Central memory CD8-positive, alpha-beta T cell (primary cell): ENCODE results near the gene RABL3.
A peak's percentile ranks its signal among the peaks of the same experiment; 100 is the strongest.
"Not testable (repeated sequence)": the region's sequence is repeated elsewhere in the genome, so short reads cannot be mapped to it uniquely, and the experiment has no call there.

ENCODE experiments used
- ATAC-seq: fragments of 150-1000 bp; cut with Tn5 transposase; replicated peaks from 2 replicates; pipeline ENCODE4 v1.10.0; 2022; ENCODE audit warnings: mild to moderate bottlenecking, moderate FRiP score, moderate number of reproducible peaks; ENCODE audit not compliant: poor library complexity, severe bottlenecking; ENCODE audit errors: extremely low read depth
- DNase-seq, 2 donors: peaks; one replicate each; pipeline ENCODE4 v3.0.0; 2021; ENCODE audit warnings: low spot score in 2 of 2
- H3K27ac Mint-ChIP-seq: one replicate; pipeline ENCODE4 v1.8.0; 2022; ENCODE audit warnings: low read depth, mild to moderate bottlenecking, moderate library complexity, mixed read lengths
- H3K27me3 Mint-ChIP-seq: one replicate; pipeline ENCODE4 v1.8.0; 2022; ENCODE audit warnings: mixed read lengths
- H3K36me3 Mint-ChIP-seq: one replicate; pipeline ENCODE4 v1.8.0; 2022; ENCODE audit warnings: mild to moderate bottlenecking, moderate library complexity, mixed read lengths; ENCODE audit not compliant: insufficient read depth
- H3K4me1 Mint-ChIP-seq: one replicate; pipeline ENCODE4 v1.8.0; 2022; ENCODE audit warnings: mixed read lengths
- H3K4me3 Mint-ChIP-seq: one replicate; pipeline ENCODE4 v1.8.0; 2022; ENCODE audit warnings: mild to moderate bottlenecking, moderate library complexity, mixed read lengths
- H3K9me3 Mint-ChIP-seq: one replicate; pipeline ENCODE4 v1.8.0; 2022; ENCODE audit warnings: mixed read lengths

Gene RABL3

DNA sequence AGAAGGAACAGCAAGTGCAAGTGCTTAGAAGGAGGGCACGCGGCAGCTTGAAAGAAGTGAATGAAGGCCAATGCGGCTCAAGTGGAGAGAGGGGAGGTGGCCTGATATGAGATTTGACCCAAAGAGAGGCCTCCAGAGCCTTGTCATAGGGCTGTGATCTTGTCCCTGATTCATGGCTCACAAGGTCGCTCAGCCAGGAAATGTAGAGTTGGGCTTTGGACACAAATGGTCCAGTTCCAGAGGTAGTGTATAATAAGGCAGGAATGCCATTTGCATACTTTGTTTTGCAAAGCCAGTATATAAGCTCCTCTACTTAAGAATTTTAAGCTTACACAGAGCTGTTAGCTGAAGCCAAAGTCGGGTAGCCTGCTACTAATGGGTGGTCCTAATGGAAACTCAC, 94.0 kb downstream of the RABL3 start:
- Mint-ChIP-seq H3K27me3 (no peaks in the 10 kb centered on the region), H3K4me1 (no peaks in the 10 kb centered on the region), H3K9me3 (no peaks in the 10 kb centered on the region), H3K36me3 (no peaks in the 10 kb centered on the region), H3K4me3 (no peak overlapping the region), H3K27ac (no peak overlapping the region)
- DNase-seq (no peak), ATAC-seq (no peak)

DNA sequence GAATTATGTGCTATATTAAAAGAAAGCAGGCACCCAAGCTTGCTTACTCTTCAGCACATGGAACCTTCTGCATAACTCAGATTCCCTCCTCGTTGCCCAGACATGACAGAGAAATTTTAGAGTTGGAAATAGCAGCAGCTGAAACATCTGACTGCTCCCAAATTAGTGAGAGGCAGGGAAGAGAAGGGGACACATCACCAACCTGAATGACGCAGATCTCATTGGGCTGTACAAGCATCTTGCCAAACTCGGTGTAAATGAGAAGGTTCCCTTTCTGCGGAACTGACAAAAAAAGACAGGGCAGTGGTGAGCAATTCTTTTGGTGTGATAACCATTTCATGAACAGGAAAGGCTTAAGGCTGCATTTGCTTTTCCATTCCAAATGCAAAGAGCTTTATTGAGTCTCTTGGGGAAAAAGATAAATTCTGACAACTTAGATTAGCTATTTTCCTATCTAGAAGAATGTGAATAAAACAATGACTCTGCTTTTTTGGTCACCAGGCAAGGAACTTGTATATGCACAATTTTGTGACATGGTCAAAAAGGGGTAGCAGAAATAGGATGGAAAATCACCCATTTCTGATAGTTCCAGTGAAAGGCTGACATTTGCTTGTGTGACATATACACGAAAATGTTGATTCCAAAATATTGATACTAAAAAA, 95.4 kb downstream of the RABL3 start:
- H3K4me1 Mint-ChIP-seq = no peaks in the 10 kb centered on the region
- H3K27ac Mint-ChIP-seq = no peak overlapping the region
- ATAC-seq = no peak
- no peak overlapping the region for H3K4me3 Mint-ChIP-seq
- DNase-seq = no peak
- peaks cover 8% of the 10 kb centered on the region for H3K27me3 Mint-ChIP-seq
- H3K36me3 Mint-ChIP-seq = no peaks in the 10 kb centered on the region
- H3K9me3 Mint-ChIP-seq = no peaks in the 10 kb centered on the region

DNA sequence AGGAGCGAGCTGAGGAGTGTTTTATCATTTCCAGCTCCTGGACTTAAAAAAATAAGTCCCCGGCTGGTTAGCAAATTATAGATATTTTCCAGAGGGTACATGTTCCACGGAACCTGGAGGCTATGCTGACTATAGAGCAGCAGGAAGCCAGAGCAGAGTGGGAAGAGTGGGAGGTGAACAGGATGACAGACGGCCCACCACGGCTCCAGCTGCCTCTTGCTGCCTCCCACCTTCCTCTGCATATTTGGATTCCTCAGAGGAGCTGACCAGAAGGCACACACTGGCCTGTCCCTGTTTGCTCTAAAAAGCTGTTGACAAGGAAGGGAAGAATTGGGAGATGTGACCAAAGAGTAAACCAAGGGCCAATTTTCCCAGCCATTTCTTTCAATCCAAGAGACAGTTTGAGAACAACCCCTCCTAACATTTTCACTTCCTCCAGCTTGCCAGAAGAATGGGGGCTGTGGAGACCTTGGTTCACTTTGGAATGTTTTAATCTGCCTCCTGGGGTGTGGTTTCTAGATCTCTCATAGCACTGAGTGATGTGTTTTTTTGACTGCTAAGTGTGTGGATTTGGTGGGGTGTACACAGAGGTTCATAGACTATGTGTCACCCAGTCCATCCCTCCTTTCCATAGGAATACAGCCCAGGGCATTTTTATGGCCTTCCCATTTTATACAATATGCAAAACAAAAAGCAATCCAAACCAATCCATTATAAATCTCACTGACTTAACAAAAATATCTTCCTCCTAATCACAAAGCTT, 97.1 kb downstream of the RABL3 start:
- no peak overlapping the region for H3K27ac Mint-ChIP-seq

DNA sequence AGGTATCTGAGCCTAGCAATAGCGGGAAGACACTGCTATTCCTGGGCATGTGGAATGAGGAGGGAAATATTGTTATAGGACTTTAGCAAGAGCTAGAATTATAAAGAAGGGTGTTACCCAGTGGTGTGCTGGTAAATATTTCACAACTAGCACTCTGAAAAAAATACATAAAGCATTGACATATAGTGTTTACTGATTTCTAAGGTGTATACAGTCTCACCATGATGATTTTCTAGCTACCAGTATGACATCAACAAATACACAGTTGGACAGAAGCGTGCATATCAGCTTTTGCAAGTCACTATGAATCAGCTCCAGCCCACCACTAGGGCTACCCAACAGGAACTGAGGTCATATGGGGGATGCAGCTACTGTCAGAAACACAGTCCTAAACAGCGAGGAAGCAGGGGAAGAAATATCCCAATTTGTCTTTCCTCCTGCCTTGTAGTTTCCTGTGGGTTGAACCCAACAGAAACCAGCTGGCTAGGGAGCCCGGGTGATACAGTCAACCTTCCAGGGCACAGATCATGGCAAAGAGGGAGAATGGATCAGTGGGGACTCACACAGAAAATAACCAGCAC, 99.9 kb downstream of the RABL3 start:
- Mint-ChIP-seq H3K4me1 (peaks cover 6% of the 10 kb centered on the region), H3K36me3 (no peaks in the 10 kb centered on the region), H3K9me3 (no peaks in the 10 kb centered on the region), H3K4me3 (no peak overlapping the region), H3K27ac (no peak overlapping the region), H3K27me3 (peaks cover 10% of the 10 kb centered on the region)
- DNase-seq = no peak
- ATAC-seq = peak; percentile 36

More for the DNA sequence above, 97.1 kb downstream of the RABL3 start:
- Mint-ChIP-seq H3K9me3 (no peaks in the 10 kb centered on the region), H3K27me3 (peaks cover 10% of the 10 kb centered on the region), H3K4me1 (no peaks in the 10 kb centered on the region), H3K36me3 (no peaks in the 10 kb centered on the region), H3K4me3 (no peak overlapping the region)
- ATAC-seq (no peak), DNase-seq (no peak)

DNA sequence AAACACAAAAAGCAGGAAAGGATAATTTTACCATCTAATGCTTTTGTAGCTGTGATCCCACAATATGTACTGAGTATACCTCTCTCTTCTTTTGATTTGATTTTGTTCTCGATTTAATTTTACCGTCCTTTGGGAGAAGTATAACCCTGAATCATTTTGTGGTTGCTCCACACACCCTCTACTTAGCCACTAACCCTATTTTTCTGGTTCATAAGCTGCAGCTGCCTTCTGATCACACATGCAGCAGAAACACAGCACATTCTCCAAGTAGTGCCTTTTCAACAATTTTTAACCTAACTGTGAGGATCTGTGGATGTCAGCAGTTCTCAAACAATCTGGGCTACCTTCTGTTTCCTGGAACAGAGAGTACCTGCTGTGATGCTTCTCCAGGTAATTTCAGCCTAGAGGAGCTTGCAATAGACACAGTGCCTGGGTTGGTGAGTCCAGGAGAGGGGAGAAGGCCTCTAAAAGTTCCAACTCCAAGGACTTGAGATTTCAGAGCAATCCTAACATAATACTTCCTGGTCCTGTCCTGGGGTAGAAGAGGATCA, 100.5 kb downstream of the RABL3 start:
- Mint-ChIP-seq H3K27me3 (peaks cover 10% of the 10 kb centered on the region), H3K36me3 (no peaks in the 10 kb centered on the region), H3K27ac (no peak overlapping the region), H3K4me3 (no peak overlapping the region), H3K9me3 (no peaks in the 10 kb centered on the region), H3K4me1 (peaks cover 6% of the 10 kb centered on the region)
- DNase-seq (no peak), ATAC-seq (no peak)

DNA sequence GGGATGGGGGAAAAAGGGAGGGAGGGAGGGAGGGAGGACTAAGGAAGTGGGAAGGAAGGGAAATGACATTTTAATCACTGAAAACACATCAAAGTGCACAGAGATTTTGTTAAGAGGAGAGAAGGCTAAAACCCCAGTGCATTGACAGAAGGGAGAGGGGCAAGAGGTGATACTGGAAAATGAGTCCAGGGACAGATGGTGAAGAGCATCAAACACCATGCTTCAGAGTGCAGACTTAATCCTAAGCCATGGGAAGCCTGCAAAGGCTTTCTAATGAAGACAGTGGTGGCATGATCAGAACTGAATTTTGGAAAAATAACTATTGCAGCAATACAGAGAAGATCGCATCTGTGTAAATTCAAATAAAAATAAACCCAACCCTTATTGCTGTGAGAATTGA, 102.1 kb downstream of the RABL3 start:
- H3K9me3 Mint-ChIP-seq = no peaks in the 10 kb centered on the region
- H3K27me3 Mint-ChIP-seq = peaks cover 10% of the 10 kb centered on the region
- no peak overlapping the region for H3K4me3 Mint-ChIP-seq
- DNase-seq (no peak), ATAC-seq (no peak)
- peaks cover 2% of the 10 kb centered on the region for H3K36me3 Mint-ChIP-seq
- H3K27ac Mint-ChIP-seq = no peak overlapping the region
- H3K4me1 Mint-ChIP-seq = peaks cover 6% of the 10 kb centered on the region

DNA sequence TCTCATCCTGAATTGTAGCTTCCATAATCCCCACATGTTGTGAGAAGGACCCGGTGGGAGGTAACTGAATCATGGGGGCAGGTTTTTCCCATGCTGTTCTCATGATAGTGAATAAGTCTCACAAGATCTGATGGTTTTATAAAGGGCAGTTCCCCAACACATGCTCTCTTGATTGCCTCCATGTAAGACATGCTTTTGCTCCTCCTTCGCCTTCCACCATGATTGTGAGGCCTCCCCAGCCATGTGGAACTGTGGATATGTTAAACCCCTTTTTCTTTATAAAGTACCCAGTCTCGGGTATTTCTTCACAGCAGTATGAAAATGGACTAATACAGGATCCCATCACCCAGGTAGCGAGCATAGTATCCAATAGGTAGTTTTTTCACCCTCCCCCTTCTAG, 103.5 kb downstream of the RABL3 start:
- H3K4me3 Mint-ChIP-seq, H3K9me3 Mint-ChIP-seq, H3K27me3 Mint-ChIP-seq, H3K36me3 Mint-ChIP-seq, ATAC-seq, H3K27ac Mint-ChIP-seq, DNase-seq, H3K4me1 Mint-ChIP-seq: not testable (repeated sequence)

DNA sequence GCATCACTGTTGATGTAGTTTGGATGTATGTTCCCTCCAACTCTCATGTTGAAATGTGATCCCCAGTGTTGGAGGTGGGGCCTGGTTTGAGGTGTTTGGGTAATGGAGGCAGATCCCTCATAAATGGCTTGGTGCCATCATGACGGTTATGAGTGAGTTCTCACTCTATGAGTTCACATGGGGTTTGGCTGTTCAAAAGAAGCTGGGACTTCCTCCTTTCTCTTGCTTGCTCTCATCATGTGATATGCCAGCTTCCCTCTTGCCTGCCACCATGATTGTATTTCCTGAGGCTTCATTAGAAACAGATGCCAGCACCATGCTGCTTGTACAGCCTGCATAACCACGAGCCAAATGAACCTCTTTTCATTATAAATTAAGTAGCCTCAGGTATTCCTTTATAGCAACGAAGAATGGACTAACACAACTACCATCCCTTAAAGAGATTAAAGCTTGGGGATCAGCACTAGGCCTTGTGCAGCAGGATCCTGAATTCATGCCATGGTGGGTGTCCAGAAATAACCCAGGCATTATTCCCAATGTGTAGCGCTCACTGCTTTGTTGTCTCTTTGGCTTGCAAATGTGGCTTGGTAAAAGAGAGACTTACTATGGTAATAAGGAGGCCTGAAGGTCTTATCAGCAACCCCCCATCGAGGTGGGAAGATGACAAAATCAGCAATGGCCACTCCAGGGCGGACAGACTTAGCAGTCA, 104.3 kb downstream of the RABL3 start:
- Mint-ChIP-seq H3K36me3 (peaks cover 2% of the 10 kb centered on the region), H3K27me3 (peaks cover 10% of the 10 kb centered on the region), H3K9me3 (no peaks in the 10 kb centered on the region), H3K27ac (no peak overlapping the region), H3K4me3 (no peak overlapping the region), H3K4me1 (peaks cover 6% of the 10 kb centered on the region)
- no peak for DNase-seq
- ATAC-seq = no peak

DNA sequence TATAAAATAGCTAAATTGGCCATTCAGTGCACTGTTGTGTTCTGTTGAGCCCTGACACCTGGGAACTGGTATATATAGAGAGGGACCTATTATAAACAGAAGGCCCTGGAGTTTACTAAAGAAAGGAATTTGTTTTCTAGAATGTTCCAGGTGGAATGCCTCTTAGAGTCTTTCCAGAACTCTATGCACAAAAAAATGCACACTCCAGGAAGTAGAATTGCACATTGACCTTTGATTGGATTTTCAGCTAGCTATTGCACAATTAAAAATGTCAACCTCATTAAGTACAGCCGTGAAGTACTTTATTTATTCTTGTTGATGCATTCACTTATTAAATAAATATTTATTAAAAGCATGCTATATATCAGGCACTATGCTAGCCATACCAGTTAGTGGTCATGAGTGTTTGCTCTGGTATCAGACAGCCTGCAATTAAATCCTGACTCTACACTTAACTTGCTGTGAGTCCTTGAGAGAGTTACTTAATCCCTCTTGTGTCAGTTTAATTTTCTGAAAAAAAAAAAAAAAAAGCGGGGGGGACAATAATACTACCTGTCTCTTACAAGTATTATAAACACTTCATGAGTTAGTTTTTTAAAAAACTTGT, 105.4 kb downstream of the RABL3 start:
- H3K27me3 Mint-ChIP-seq = peaks cover 2% of the 10 kb centered on the region
- ATAC-seq = no peak
- peaks cover 6% of the 10 kb centered on the region for H3K4me1 Mint-ChIP-seq
- H3K4me3 Mint-ChIP-seq = no peak overlapping the region
- H3K36me3 Mint-ChIP-seq = peaks cover 2% of the 10 kb centered on the region
- H3K9me3 Mint-ChIP-seq = no peaks in the 10 kb centered on the region
- DNase-seq = no peak
- no peak overlapping the region for H3K27ac Mint-ChIP-seq
